GM12878 (cell line): Measurements from ENCODE around the gene KIF24. TPM values are rescaled to one million over a fixed set of nuclear protein-coding genes. Genes with fewer than 3 reads are reported as not detected.

Source experiments
- ATAC-seq: fragments of 200-7000 bp; cut with Tn5 transposase; 3 replicates; pipeline ENCODE4 v1.9.1; 2020; ENCODE audit warnings: mild to moderate bottlenecking, moderate library complexity
- BruUV-seq: library from RNA; stranded (reverse); fragments of 400-500 nt; replicated peaks from 2 replicates; lab custom pipeline; 2021; lab: Mats Ljungman, UMichigan
- CTCF ChIA-PET: fragments of 300-600 bp; sonication (Branson Sonifier 250); formaldehyde crosslinking; extraction: SDS; loops from one replicate; lab custom pipeline; 2021; ENCODE audit warnings: inconsistent platforms; lab: Yijun Ruan, JAX
- POLR2A ChIA-PET: fragments of 350-600 bp; formaldehyde crosslinking; extraction: SDS; loops from one replicate; lab custom pipeline; 2021; ENCODE audit warnings: inconsistent platforms; lab: Charles Lee
- RAD21 ChIA-PET: fragments of 300-600 bp; sonication (Branson Sonifier 250); formaldehyde crosslinking; loops from one replicate; lab custom pipeline; 2023; ENCODE audit warnings: antibody characterized with exemption; ENCODE audit not compliant: unreplicated experiment; lab: Charles Lee
- SMC1A ChIA-PET: fragments of 300-600 bp; sonication (Branson Sonifier 250); formaldehyde crosslinking; loops from one replicate; lab custom pipeline; 2023; ENCODE audit not compliant: unreplicated experiment, uncharacterized antibody; lab: Charles Lee
- DNase-seq: peaks from one replicate; pipeline ENCODE4 v3.0.0-alpha.2; 2011; ENCODE audit warnings: low read depth, low spot score
- FAIRE-seq: peaks from 3 replicates; lab custom pipeline; 2011; peaks lifted over from hg19 to GRCh38; lab: Jason Lieb, UNC
- H2AFZ ChIP-seq: 2 replicates; pipeline ENCODE4 v1.6.0; 2011; ENCODE audit warnings: low read depth, low read length, control low read depth; ENCODE audit not compliant: control insufficient read depth
- H3K27ac ChIP-seq: 2 replicates; pipeline ENCODE4 v1.5.1; 2011; ENCODE audit warnings: control low read depth; ENCODE audit not compliant: control insufficient read depth, insufficient read depth
- H3K27me3 ChIP-seq, 2 experiments: replicated peaks in 1 of 2; 2 replicates each; pipeline versions ENCODE4 v1.6.0 to v1.6.1; 2011; ENCODE audit warnings: low read length in 1 of 2; ENCODE audit not compliant: control insufficient read depth in 2 of 2, insufficient read depth in 2 of 2
- H3K36me3 ChIP-seq, 2 experiments: 2 replicates each; pipeline ENCODE4 v1.5.1; 2011; ENCODE audit warnings: low read length in 1 of 2; ENCODE audit not compliant: control insufficient read depth in 2 of 2, insufficient read depth in 2 of 2
- H3K4me1 ChIP-seq: 2 replicates; pipeline ENCODE4 v1.6.1; 2011; ENCODE audit warnings: mild to moderate bottlenecking, low read length, moderate library complexity, mixed read lengths; ENCODE audit not compliant: control insufficient read depth, insufficient read depth
- H3K4me2 ChIP-seq: 2 replicates; pipeline ENCODE4 v1.6.0; 2011; ENCODE audit warnings: control low read depth; ENCODE audit not compliant: control insufficient read depth, insufficient read depth
- H3K4me3 ChIP-seq: fragments of 200-600 bp; sonication (generic); 2 replicates; pipeline ENCODE4 v1.5.1; 2016
- H3K79me2 ChIP-seq: 2 replicates; pipeline ENCODE4 v1.6.0; 2011; ENCODE audit warnings: low read length; ENCODE audit not compliant: control insufficient read depth, insufficient read depth
- H3K9ac ChIP-seq: 2 replicates; pipeline ENCODE4 v1.8.0; 2011; ENCODE audit warnings: low read length, control low read depth, mixed read lengths; ENCODE audit not compliant: control insufficient read depth, insufficient read depth
- H3K9me3 ChIP-seq: replicated peaks from 3 replicates; pipeline ENCODE4 v1.5.1; 2011; ENCODE audit warnings: mild to moderate bottlenecking, low read length; ENCODE audit not compliant: control insufficient read depth, insufficient read depth
- H4K20me1 ChIP-seq: 2 replicates; pipeline ENCODE4 v1.6.0; 2011; ENCODE audit not compliant: control insufficient read depth, insufficient read depth
- ESRRA ChIP-seq: IDR thresholded peaks from 2 replicates; pipeline ENCODE4 v1.6.1; 2012; ENCODE audit warnings: mild to moderate bottlenecking, low read length, improper control_type of control experiment
- MEF2A ChIP-seq: IDR thresholded peaks from 2 replicates; pipeline ENCODE4 v1.6.1; 2011; ENCODE audit warnings: low read depth, mild to moderate bottlenecking, low read length, moderate library complexity; ENCODE audit not compliant: insufficient read depth
- NFXL1 ChIP-seq: fragments of 450-650 bp; IDR thresholded peaks from 2 replicates; pipeline ENCODE4 v1.6.1; 2017; ENCODE audit warnings: antibody characterized with exemption, mild to moderate bottlenecking, borderline replicate concordance
- POLR2A ChIP-seq: IDR thresholded peaks from 2 replicates; pipeline ENCODE4 v1.6.1; 2011; ENCODE audit warnings: low read depth, mild to moderate bottlenecking, low read length
- ZNF217 ChIP-seq: fragments of 450-650 bp; IDR thresholded peaks from 2 replicates; pipeline ENCODE4 v1.6.1; 2017; ENCODE audit warnings: antibody characterized with exemption, mild to moderate bottlenecking
- WGBS: methylation state at CpG from one replicate; pipeline ENCODE4 v1.1.6; 2016; ENCODE audit warnings: low lambda C conversion rate; ENCODE audit not compliant: insufficient replicate concordance, insufficient coverage; ENCODE audit errors: missing lambda C conversion rate; 5-methylcytosine and 5-hydroxymethylcytosine counted together
- in situ Hi-C: fragments of 300-500 bp; cut with MboI; formaldehyde crosslinking; loops from 9 replicates; pipeline ENCODE4 v1.14.3; 2018; ENCODE audit warnings: mixed read lengths
- intact Hi-C: fragments of 100-400 bp; cut with micrococcal nuclease; formaldehyde crosslinking; loops from one replicate; pipeline ENCODE4 v1.14.2; 2022; ENCODE audit not compliant: unreplicated experiment
- polyA plus RNA-seq, 11 experiments: library from polyadenylated mRNA; depleted of rRNA in 4 of 11; unstranded in 6 of 11; stranded (reverse) in 5 of 11; fragments of >200 nt; fragmentation: Nextera tagmentation in 4 of 11; fragmentation: Illumina TruSeq in 1 of 11; extraction: Ambion mirVana in 4 of 11; extraction: Trizol in 1 of 11; gene quantifications; 1 replicate in 1 of 11; 2 replicates in 10 of 11; pipeline versions ENCODE4 v1.2.1 to v1.2.3, GENCODE V29; 2011 to 2016; ENCODE audit warnings: inconsistent platforms in 2 of 11, missing spikeins in 2 of 11, low read depth in 1 of 11
- total RNA-seq, 4 experiments: library from RNA; depleted of rRNA in 3 of 4; stranded (reverse); fragments of >200 nt in 3 of 4; fragmentation: Illumina TruSeq in 1 of 4; extraction: Trizol in 1 of 4; gene quantifications; 2 replicates each; pipeline versions ENCODE4 v1.2.1 to v1.2.3, GENCODE V29; 2013 to 2021
- TF ChIP-seq, protein P1 (sequence below): fragments of 450-650 bp; formaldehyde crosslinking; IDR thresholded peaks from 2 replicates; pipeline ENCODE4 v1.4.0; 2020; ENCODE audit warnings: mild to moderate bottlenecking, moderate library complexity

KIF24 gene
- total and polyA plus RNA-seq, 10 of the 15 experiments (the other 5 are each of a cell fraction or from before 2014, with no cell fraction given), result 0.58 to 6.7 (median 5.3) TPM

- CTCF ChIA-PET, result interaction anchor here (1.0 kb wide), 1 partner anchor 12 kb away, joined by 3 read pairs; no protein-coding TSS in a partner anchor
- H2AFZ ChIP-seq, result peak overlapping the region; percentile 54
- SMC1A ChIA-PET, result no interaction called here
- DNase-seq, result no peak
- H3K4me1 ChIP-seq, result no peaks in the 10 kb centered on the region; the same call in 1 of the 2 replicates
- no TSS peak for BruUV-seq
- no peak for FAIRE-seq
- no peak overlapping the region for H3K27ac ChIP-seq
- RAD21 ChIA-PET, result no interaction called here
- no peak overlapping the region for H3K9ac ChIP-seq
- in situ Hi-C loops, result no loop called here
- H3K79me2 ChIP-seq, result peaks cover 3% of the 10 kb centered on the region
- no peaks in the 10 kb centered on the region for H4K20me1 ChIP-seq
- no peak overlapping the region for H3K4me3 ChIP-seq
- H3K9me3 ChIP-seq, result no peaks in the 10 kb centered on the region
- peaks cover 0 to 2% of the 10 kb centered on the region in 2 experiments; a peak in 2 of 4 replicates for H3K36me3 ChIP-seq
- no peak; the same call in 2 of the 3 replicates for ATAC-seq
- no peak overlapping the region for H3K4me2 ChIP-seq
- 2% methylated on average over 2 of the region's 2 CpGs for WGBS
- H3K27me3 ChIP-seq, result no peaks in the 10 kb centered on the region
- intact Hi-C loops, result no loop called here
- POLR2A ChIA-PET, result no interaction called here
- TF ChIP-seq, protein P1, sequence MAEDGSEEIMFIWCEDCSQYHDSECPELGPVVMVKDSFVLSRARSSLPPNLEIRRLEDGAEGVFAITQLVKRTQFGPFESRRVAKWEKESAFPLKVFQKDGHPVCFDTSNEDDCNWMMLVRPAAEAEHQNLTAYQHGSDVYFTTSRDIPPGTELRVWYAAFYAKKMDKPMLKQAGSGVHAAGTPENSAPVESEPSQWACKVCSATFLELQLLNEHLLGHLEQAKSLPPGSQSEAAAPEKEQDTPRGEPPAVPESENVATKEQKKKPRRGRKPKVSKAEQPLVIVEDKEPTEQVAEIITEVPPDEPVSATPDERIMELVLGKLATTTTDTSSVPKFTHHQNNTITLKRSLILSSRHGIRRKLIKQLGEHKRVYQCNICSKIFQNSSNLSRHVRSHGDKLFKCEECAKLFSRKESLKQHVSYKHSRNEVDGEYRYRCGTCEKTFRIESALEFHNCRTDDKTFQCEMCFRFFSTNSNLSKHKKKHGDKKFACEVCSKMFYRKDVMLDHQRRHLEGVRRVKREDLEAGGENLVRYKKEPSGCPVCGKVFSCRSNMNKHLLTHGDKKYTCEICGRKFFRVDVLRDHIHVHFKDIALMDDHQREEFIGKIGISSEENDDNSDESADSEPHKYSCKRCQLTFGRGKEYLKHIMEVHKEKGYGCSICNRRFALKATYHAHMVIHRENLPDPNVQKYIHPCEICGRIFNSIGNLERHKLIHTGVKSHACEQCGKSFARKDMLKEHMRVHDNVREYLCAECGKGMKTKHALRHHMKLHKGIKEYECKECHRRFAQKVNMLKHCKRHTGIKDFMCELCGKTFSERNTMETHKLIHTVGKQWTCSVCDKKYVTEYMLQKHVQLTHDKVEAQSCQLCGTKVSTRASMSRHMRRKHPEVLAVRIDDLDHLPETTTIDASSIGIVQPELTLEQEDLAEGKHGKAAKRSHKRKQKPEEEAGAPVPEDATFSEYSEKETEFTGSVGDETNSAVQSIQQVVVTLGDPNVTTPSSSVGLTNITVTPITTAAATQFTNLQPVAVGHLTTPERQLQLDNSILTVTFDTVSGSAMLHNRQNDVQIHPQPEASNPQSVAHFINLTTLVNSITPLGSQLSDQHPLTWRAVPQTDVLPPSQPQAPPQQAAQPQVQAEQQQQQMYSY (CRISPR knock-in tag), result no peak
- TF ChIP-seq MEF2A (0 out of 2 replicates have a peak, but pooled peaks have one; percentile 26), ZNF217 (no peak), POLR2A (no peak), ESRRA (no peak), NFXL1 (no peak)
Measured at GRCh38 chr9:34322899-34323591, 6.0 kb downstream of the KIF24 start.
